D341Med (cell line): ENCODE results near the gene KATNAL1.

Source experiments
- DNase-seq: peaks from one replicate; pipeline ENCODE4 v3.0.0; 2012; ENCODE audit warnings: low spot score

The KATNAL1 gene

GRCh38 chr13:30332456-30333143, 25.2 kb upstream of the KATNAL1 start:
- no peak for DNase-seq

- no peak for DNase-seq
Measured at GRCh38 chr13:30331331-30331771, 24.0 kb upstream of the KATNAL1 start.

GRCh38 chr13:30329009-30329585, 21.7 kb upstream of the KATNAL1 start:
- no peak for DNase-seq

- DNase-seq: no peak
Measured at GRCh38 chr13:30325668-30326067, 18.3 kb upstream of the KATNAL1 start.

- DNase-seq: no peak
Measured at GRCh38 chr13:30323524-30323923, 16.2 kb upstream of the KATNAL1 start.

GRCh38 chr13:30322428-30322827, 15.1 kb upstream of the KATNAL1 start:
- DNase-seq: no peak

GRCh38 chr13:30321256-30321655, 13.9 kb upstream of the KATNAL1 start:
- DNase-seq: no peak

- DNase-seq: no peak
Measured at GRCh38 chr13:30319655-30320054, 12.3 kb upstream of the KATNAL1 start.

- DNase-seq: no peak
Measured at GRCh38 chr13:30319130-30319529, 11.8 kb upstream of the KATNAL1 start.

- no peak for DNase-seq
Measured at GRCh38 chr13:30318026-30318425, 10.7 kb upstream of the KATNAL1 start.

GRCh38 chr13:30314562-30314961, 7.2 kb upstream of the KATNAL1 start:
- DNase-seq: no peak

GRCh38 chr13:30314069-30314468, 6.7 kb upstream of the KATNAL1 start:
- no peak for DNase-seq

GRCh38 chr13:30313311-30313710, 6.0 kb upstream of the KATNAL1 start:
- no peak for DNase-seq

GRCh38 chr13:30312904-30313303, 5.6 kb upstream of the KATNAL1 start:
- no peak for DNase-seq

- no peak for DNase-seq
Measured at GRCh38 chr13:30308548-30308947, 1.2 kb upstream of the KATNAL1 start.

GRCh38 chr13:30307971-30308290, 580 bp upstream of the KATNAL1 start:
- DNase-seq: no peak

- peak; percentile 92 for DNase-seq
Measured at GRCh38 chr13:30306762-30307193, 573 bp downstream of the KATNAL1 start.

- DNase-seq: no peak
Measured at GRCh38 chr13:30305456-30305970, 1.8 kb downstream of the KATNAL1 start.

GRCh38 chr13:30303269-30303668, 4.1 kb downstream of the KATNAL1 start:
- DNase-seq: no peak

- DNase-seq: no peak
Measured at GRCh38 chr13:30301827-30302226, 5.5 kb downstream of the KATNAL1 start.

GRCh38 chr13:30300596-30300995, 6.8 kb downstream of the KATNAL1 start:
- no peak for DNase-seq

- DNase-seq: no peak
Measured at GRCh38 chr13:30299786-30300185, 7.6 kb downstream of the KATNAL1 start.

- no peak for DNase-seq
Measured at GRCh38 chr13:30295116-30295515, 12.2 kb downstream of the KATNAL1 start.

- no peak for DNase-seq
Measured at GRCh38 chr13:30294004-30294403, 13.3 kb downstream of the KATNAL1 start.
